ELF-1 (cell line): Measurements from ENCODE around the gene PRPF4.
"Not testable (repeated sequence)": the region's sequence is repeated elsewhere in the genome, so short reads cannot be mapped to it uniquely, and the experiment has no call there.

ENCODE experiments used
- DNase-seq: peaks from one replicate; pipeline ENCODE4 v3.0.0-alpha.2; 2016; ENCODE audit warnings: low read depth, low spot score

Gene PRPF4

DNA sequence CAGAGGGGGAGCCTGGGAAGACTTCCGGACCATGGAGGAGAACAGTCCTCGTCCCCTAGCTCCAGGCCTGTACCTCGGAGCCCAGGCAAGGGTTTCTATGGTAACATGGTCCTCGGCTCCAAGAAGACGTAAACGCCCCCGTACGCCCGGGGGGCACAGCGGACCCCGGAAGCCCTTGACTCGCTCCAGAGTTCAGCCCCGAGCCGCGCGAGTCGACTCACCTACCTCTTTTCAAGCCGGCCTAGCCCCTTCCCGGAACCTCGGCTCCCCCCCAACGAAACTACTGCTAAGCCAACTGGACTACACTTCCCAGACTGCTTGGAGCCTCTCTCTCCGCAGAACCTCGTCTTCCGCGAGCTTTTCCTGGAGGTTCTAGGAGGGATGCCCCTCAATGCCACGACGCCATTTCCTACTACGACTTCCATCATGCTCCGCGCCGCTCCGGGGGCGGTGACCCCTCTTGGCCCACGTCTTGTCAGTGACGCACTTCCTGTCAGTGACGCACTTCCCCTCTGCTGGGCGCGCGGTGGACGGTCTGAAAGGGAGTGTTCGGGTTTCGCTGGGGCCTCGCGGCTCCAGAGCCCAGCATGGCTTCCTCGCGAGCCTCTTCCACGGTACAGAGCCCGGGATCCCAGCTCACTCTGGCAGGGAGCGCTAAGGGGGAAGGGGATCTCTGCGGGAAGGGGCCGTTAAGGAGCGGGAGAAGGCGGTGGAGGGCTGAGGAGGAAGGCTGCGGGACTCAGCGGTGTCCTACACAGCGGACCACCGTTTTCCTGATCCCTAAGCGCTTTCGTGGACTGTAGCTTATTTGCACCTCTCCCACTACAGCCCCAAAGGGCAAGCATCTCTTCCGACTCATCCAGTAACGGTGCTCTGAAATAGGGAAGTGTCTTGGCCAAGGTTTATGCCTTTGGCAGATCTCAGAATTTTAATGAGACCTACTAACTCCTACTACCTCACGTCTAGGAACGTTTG lies at the start of gene PRPF4, which contains the start of gene CDC26:
PRPF4 (plus strand) TSS at position 502 of the 975 bp plus-strand sequence; CDS start at position 588, 86 bp downstream.
CDC26 (minus strand) TSS at position 416 of the 975 bp plus-strand sequence. CDS start 3,065 bp downstream, outside the sequence.
- DNase-seq = peak; percentile 99

DNA sequence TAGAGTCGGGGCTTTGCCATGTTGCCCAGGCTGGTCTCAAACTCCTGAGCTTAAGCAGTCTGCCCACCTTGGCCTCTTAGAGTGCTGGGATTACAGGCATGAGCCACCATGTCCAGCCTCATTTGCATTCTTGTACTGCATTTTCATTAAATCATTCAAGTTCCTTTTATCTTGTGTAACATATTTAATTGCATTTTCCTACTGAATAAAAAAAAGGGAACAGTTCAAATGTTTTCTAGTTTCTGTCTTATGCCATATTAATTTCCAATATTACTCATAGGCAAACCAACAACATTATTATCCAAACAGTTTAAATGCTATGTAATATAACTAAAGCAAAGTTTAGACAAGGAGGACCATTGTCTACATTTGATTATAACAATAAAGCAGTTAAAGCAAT lies 48.0 kb upstream of the PRPF4 start:
- no peak for DNase-seq

- DNase-seq = no peak
Measured at GRCh38 chr9:113228130-113228665, 47.3 kb upstream of the PRPF4 start.

DNA sequence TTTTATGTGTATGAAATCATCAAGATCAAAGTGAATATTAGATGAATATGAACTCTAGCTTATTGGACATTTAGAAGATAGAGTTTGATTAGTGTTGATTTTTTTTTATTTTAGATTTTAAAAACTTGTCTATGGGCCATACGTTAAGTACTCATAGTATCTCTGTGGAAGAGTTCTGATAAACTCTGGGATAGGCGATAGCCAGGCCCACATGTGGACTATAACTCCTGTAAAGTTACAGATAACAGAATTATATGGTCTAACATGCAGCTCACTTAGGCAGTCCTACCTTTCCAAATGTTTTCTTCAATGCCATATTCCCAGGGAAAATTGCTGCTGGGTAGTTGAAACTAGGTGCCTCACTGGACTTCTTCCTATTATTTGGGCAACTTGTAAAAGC lies 43.8 kb upstream of the PRPF4 start:
- DNase-seq = no peak

- not testable (repeated sequence) for DNase-seq
Measured at GRCh38 chr9:113235701-113236255, 39.7 kb upstream of the PRPF4 start.

DNA sequence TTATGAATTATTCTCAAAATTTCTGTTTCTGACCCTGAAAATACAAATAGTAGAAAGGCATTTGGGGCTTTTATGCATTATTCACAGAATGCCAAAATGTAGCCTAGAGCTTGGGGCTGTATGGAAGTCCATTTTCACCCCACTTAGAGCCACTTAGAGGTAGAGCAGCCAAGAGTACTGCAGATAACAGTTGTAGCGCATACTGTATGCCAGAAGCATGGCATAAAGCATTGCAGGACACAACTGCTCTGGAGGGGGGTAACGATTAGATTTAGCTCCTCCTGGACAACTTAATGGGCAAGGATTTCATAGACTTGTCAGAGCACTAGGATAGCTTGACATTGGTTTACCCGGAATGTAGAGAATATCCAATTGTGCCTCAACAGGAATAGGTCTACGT lies 38.4 kb upstream of the PRPF4 start:
- no peak for DNase-seq

DNA sequence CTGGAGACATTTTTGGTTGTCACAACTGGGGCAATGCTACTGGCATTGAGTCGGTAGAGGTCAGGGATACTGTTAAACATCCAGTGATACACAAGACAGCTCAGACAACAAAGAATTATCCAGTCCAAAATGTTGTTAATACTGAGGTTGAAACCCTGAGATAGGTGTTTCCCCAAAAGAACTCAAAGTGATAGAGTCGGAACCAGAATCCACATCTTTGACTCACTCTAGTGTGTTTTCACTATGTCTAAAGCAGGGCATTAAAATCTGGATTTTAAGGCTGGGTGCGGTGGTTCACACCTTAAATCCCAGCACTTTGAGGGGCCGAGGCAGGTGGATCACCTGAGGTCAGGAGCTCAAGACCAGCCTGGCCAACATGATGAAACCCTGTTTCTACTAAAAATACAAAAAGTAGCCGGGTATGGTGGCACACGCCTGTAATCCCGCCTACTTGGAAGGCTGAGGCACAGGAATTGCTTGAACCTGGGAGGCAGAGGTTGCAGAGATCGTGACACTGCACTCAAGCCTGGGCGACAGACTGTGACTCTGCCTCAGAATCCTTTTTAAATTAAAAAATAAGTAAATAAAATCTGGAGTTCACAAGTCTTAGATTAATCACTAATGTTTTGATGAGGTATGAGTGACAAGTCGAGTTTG lies 37.1 kb upstream of the PRPF4 start:
- no peak for DNase-seq

DNA sequence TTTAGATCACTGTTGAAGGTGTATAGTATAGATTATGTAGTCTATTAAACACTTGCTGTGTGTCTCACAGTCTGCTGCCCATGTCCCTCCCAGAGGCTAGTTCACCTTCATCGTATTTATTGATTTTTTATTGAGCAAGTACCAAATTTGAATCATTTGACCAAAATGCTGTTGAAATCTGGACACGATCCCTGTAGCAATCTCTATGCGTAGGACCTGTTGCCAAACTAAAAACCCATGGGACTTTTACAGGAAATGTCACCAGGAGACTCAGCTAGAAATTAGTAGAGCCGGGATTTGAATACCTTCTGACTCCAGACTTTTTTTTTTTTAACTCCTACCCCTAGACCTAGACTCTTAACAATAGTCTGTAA lies 36.6 kb upstream of the PRPF4 start:
- DNase-seq = no peak

DNA sequence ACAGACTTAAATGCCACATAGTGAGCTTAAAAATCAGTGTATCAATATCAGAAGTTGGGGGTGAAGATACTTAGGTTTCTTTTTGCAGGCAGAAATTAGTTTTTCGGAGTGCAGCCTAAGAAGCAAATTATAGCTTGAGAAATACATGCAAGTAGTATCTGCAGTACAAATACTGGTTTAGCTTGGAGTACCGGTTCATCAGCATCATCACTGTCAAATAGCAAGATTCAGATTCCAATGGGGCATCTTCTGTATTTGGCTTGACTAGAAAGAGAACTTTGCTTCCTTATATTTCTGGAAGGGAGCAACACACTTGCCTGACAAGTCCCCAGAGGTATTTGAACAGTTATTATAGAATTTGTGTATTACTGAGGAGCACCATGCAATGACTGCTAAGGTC lies 34.3 kb upstream of the PRPF4 start:
- DNase-seq = no peak

GRCh38 chr9:113244556-113244955 lies 30.9 kb upstream of the PRPF4 start:
- DNase-seq = no peak

DNA sequence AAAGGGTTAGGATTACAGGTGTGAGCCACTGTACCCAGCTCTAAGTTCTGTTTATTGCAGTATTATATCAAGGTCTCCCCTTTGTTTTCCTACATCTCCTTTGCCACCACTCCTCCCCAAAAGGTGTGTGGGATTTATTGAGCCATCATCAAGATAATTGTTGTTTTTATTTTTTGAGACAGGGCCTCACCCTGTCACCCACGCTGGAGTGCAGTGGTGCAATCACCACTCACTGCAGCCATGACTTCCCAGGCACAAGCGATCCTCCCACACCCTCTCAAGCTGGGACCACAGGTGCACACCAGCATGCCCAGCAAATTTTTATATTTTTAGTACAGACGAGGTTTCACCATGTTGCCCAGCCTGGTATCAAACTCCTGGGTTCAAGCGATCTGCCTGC lies 29.6 kb upstream of the PRPF4 start:
- DNase-seq = no peak

DNA sequence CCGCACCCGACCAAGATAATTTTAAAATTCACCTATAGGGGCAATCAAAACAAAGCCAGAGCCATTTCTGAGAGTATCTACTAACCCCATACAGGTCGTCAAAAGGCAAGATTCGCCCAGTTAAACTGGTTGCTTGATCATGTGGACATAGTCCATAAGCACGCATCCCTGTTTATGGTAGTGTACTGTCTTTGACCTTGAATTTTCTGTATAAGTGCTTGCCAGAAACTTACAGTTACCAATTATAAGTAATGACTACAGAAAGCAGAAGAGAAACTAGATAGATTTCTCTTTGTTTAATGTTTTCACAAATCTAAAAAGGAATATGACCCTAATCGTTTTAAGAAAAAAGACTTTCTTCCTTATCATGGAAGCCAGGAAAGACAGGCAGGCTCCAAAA lies 28.5 kb upstream of the PRPF4 start:
- no peak for DNase-seq

- DNase-seq = no peak
Measured at GRCh38 chr9:113247640-113248039, 27.8 kb upstream of the PRPF4 start.

- DNase-seq = not testable (repeated sequence)
Measured at GRCh38 chr9:113249661-113250060, 25.8 kb upstream of the PRPF4 start.

- DNase-seq = no peak
Measured at GRCh38 chr9:113250807-113251206, 24.7 kb upstream of the PRPF4 start.

- DNase-seq = no peak
Measured at GRCh38 chr9:113254991-113255390, 20.5 kb upstream of the PRPF4 start.

GRCh38 chr9:113255438-113255837 lies 20.0 kb upstream of the PRPF4 start:
- DNase-seq = no peak

GRCh38 chr9:113257863-113258262 lies 17.6 kb upstream of the PRPF4 start:
- DNase-seq = no peak

DNA sequence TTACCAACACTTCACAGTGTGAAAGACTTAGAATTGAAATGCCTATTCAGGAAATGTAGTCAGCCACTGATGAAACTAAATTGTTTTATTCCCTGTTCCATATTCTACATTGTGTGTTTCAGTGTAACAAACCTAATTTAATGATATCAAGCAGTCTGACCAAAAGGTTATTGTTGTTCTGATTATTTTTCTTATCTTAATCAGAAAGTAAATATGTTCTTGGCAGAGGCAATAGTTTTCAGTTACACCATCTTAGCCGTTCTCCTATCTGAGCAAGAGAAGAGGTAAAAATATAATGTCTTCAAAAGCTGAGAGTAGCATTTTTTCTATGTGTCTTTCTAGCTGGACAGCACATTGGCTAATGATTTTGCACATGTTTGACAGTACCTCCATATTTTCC lies 17.2 kb upstream of the PRPF4 start:
- no peak for DNase-seq

DNA sequence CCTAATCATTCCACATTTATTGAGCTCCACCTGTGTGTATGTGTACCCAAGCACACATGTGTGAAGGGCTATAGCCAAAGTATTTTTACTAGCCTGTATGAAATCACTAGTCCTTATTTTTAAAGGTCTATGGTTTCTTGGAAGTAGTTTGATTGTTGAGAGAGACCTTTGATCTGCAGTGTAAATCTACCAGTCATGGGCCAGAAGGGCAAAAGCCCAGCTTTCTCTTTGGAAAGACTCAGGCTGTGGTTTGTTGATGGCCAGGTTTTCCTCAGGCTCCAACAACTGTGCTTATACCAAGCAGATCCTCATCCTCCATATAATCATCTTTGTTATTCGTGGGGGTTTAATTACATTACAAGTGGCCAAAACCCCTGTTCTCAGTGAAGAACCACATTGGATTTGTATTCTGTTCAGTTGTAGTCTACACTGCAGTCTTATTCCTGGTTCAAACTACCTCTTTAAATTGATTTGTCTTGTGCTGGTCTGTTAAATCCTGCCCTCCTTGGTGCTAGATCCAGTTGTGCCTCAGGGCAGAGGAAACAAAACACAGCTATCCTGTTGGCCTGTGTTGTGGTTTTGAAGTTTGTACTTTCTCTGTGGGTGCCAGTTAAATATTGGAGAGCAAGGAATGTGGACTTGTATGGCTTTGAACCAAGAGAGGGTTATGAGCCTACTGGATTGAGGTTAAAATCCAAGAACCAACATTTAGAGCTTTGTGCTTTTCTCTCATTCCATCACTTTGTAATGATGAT lies 13.4 kb upstream of the PRPF4 start:
- DNase-seq = peak; percentile 15

DNA sequence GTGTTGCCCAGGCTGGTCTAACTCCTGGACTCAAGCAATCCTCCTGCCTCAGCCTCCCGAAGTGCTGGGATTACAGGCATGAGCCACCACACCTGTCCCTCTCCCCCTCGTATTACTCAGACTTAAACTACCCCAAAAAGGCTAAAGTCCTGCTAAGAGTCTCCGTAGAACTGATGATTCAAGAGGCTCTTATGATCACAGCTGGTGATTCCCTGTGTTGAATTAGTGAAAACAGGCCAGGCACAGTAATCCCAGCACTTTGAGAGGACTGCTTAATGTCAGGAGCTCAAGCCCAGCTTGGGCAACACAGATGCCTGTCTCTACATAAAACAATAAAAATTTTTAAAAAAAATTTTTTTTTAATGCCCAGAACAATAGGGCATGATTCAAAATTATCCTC lies 9.3 kb upstream of the PRPF4 start:
- DNase-seq = no peak
